ENCODE results near the gene MUS81. TPM values are rescaled to one million over a fixed set of nuclear protein-coding genes. Genes with fewer than 3 reads are reported as not detected.

MUS81 gene
- total and polyA plus RNA-seq, 2 experiments from 2014 or later = 23.8 to 47.0 TPM

- peak overlapping the region; percentile 86 for H3K27ac ChIP-seq
- no peaks in the 10 kb centered on the region for H3K9me2 ChIP-seq (replicated peaks; ENCODE audit: insufficient read depth)
- H4K20me1 ChIP-seq (ENCODE audit: insufficient read depth, poor library complexity, severe bottlenecking) = no peaks in the 10 kb centered on the region
- H2AFZ ChIP-seq = no peak overlapping the region
- WGBS (ENCODE audit: low lambda C conversion rate, missing lambda C conversion rate) = 63% methylated on average over 18 of the region's 18 CpGs
- H3K4me3 ChIP-seq = no peak overlapping the region
- no peak for DNase-seq (ENCODE audit: low spot score)
- no peak overlapping the region for H3K4me2 ChIP-seq
- no peaks in the 10 kb centered on the region for H3K4me1 ChIP-seq (ENCODE audit: insufficient read depth)
- no peaks in the 10 kb centered on the region for H3K36me3 ChIP-seq (replicated peaks; ENCODE audit: insufficient read depth, low read depth)
- peaks cover 18% of the 10 kb centered on the region for H3K79me2 ChIP-seq
- H3K9me3 ChIP-seq (ENCODE audit: low read depth) = no peaks in the 10 kb centered on the region
- H3K27me3 ChIP-seq = no peaks in the 10 kb centered on the region
- TF ChIP-seq CTCF (IDR thresholded peaks at IDR 0.05; ENCODE audit: poor library complexity) (no peak), EZH2 (IDR thresholded peaks at IDR 0.05; ENCODE audit: borderline replicate concordance) (no peak), EZH2phosphoT487 (IDR thresholded peaks at IDR 0.05; ENCODE audit: low read depth, severe bottlenecking, unreplicated experiment) (no peak)
Observed at GRCh38 chr11:65814131-65814985, 45.9 kb upstream of the MUS81 start.

- 77% methylated on average over 16 of the region's 16 CpGs for WGBS (ENCODE audit: low lambda C conversion rate, missing lambda C conversion rate)
- Histone ChIP-seq H2AFZ (no peak overlapping the region), H3K27me3 (no peaks in the 10 kb centered on the region), H3K9me3 (ENCODE audit: low read depth) (no peaks in the 10 kb centered on the region), H4K20me1 (ENCODE audit: insufficient read depth, poor library complexity, severe bottlenecking) (no peaks in the 10 kb centered on the region), H3K27ac (peak overlapping the region; percentile 86), H3K79me2 (peaks cover 18% of the 10 kb centered on the region), H3K4me1 (ENCODE audit: insufficient read depth) (no peaks in the 10 kb centered on the region), H3K36me3 (replicated peaks; ENCODE audit: insufficient read depth, low read depth) (no peaks in the 10 kb centered on the region), H3K9me2 (replicated peaks; ENCODE audit: insufficient read depth) (no peaks in the 10 kb centered on the region), H3K4me2 (peak overlapping the region; percentile 36), H3K4me3 (no peak overlapping the region)
- no peak for TF ChIP-seq CTCF (IDR thresholded peaks at IDR 0.05; ENCODE audit: poor library complexity)
- no peak for TF ChIP-seq EZH2phosphoT487 (IDR thresholded peaks at IDR 0.05; ENCODE audit: low read depth, severe bottlenecking, unreplicated experiment)
- no peak for TF ChIP-seq EZH2 (IDR thresholded peaks at IDR 0.05; ENCODE audit: borderline replicate concordance)
- no peak for DNase-seq (ENCODE audit: low spot score)
Observed at GRCh38 chr11:65814986-65815565, 45.2 kb upstream of the MUS81 start.

- H3K9me3 ChIP-seq (ENCODE audit: low read depth) = no peaks in the 10 kb centered on the region
Observed at GRCh38 chr11:65816696-65817095, 43.5 kb upstream of the MUS81 start.

More at GRCh38 chr11:65816696-65817095, 43.5 kb upstream of the MUS81 start:
- TF ChIP-seq EZH2 (IDR thresholded peaks at IDR 0.05; ENCODE audit: borderline replicate concordance) = no peak
- TF ChIP-seq EZH2phosphoT487 (IDR thresholded peaks at IDR 0.05; ENCODE audit: low read depth, severe bottlenecking, unreplicated experiment) = no peak
- TF ChIP-seq CTCF (IDR thresholded peaks at IDR 0.05; ENCODE audit: poor library complexity) = no peak
- H4K20me1 ChIP-seq (ENCODE audit: insufficient read depth, poor library complexity, severe bottlenecking) = no peaks in the 10 kb centered on the region
- peak overlapping the region; percentile 85 for H3K27ac ChIP-seq
- H3K79me2 ChIP-seq = peaks cover 18% of the 10 kb centered on the region
- H3K4me2 ChIP-seq = peak overlapping the region; percentile 67
- no peak overlapping the region for H3K4me3 ChIP-seq
- H3K4me1 ChIP-seq (ENCODE audit: insufficient read depth) = no peaks in the 10 kb centered on the region
- H2AFZ ChIP-seq = no peak overlapping the region
- WGBS (ENCODE audit: low lambda C conversion rate, missing lambda C conversion rate) = 97% methylated on average over 3 of the region's 3 CpGs
- no peaks in the 10 kb centered on the region for H3K9me2 ChIP-seq (replicated peaks; ENCODE audit: insufficient read depth)
- no peaks in the 10 kb centered on the region for H3K27me3 ChIP-seq
- no peaks in the 10 kb centered on the region for H3K36me3 ChIP-seq (replicated peaks; ENCODE audit: insufficient read depth, low read depth)
- no peak for DNase-seq (ENCODE audit: low spot score)
